ENCODE measurements around the gene CHD5.

DNA sequence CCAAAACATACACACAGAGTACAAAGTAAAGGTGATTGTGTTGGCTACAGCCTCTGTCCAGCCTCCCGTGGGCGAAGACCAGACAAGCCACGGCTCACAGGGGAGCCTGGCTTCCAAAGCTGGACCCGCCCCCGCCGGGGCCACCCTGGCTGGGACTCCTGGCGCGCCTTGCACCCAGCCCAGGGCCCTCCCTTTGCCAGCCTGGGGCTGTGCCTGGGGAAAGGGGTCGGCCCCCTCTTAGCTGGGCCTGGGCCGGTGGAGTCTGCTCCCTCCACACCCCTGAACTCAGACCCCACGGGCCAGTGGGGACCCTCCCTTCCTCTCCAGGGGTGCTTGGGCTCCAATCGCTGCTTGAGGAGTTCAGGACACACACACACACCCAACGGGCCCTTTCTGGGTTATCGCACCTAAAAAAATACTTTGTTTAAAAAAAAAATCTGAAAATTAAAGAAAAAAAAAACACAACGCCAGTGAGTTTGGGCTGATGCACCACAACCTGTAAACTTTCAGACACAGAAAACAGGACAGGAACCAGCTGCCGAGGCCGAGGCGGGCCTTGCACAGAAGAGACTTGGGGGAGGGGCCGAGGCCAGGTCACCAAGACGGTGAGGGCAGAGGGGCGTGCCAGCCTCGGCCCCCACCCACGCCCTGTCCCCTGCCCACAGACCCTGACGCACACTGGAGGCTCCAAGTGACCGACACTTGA, 78.1 kb downstream of the CHD5 start:
- TF ChIP-seq, protein P1, sequence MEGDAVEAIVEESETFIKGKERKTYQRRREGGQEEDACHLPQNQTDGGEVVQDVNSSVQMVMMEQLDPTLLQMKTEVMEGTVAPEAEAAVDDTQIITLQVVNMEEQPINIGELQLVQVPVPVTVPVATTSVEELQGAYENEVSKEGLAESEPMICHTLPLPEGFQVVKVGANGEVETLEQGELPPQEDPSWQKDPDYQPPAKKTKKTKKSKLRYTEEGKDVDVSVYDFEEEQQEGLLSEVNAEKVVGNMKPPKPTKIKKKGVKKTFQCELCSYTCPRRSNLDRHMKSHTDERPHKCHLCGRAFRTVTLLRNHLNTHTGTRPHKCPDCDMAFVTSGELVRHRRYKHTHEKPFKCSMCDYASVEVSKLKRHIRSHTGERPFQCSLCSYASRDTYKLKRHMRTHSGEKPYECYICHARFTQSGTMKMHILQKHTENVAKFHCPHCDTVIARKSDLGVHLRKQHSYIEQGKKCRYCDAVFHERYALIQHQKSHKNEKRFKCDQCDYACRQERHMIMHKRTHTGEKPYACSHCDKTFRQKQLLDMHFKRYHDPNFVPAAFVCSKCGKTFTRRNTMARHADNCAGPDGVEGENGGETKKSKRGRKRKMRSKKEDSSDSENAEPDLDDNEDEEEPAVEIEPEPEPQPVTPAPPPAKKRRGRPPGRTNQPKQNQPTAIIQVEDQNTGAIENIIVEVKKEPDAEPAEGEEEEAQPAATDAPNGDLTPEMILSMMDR (IDR thresholded peaks at IDR 0.05) = no peak
- no peak for TF ChIP-seq ZFX (IDR thresholded peaks at IDR 0.05; ENCODE audit: borderline replicate concordance)
